Putamen (tissue), 1 donor: ENCODE results near the gene OSBPL9.
"Not testable (repeated sequence)": the region's sequence is repeated elsewhere in the genome, so short reads cannot be mapped to it uniquely, and the experiment has no call there.

Experiments
- DNase-seq: peaks from one replicate; pipeline ENCODE4 v3.0.0-alpha.2; 2016; ENCODE audit warnings: low spot score

Gene OSBPL9

GRCh38 chr1:51791888-51792287 lies 175.0 kb downstream of the OSBPL9 start:
- DNase-seq = no peak

DNA sequence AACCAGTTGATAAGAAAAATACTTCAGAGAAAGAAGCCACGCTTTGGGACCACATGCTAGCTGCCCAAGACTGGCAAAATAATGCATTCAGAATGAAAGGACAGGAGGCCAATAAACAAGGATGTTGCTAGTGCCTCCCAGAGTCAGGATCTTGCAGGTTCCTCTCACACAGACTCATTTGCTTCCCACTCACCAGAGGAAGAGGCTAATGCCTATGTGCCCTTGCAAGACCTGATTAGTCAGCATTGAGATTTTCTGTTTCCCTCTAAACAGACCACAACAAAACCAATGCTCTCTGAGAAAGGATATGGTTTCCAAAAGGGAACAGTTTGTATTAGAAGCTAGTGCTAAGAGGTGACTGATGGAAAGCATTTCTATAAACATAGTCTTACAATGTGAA lies 176.0 kb downstream of the OSBPL9 start:
- DNase-seq = peak; percentile 20

DNA sequence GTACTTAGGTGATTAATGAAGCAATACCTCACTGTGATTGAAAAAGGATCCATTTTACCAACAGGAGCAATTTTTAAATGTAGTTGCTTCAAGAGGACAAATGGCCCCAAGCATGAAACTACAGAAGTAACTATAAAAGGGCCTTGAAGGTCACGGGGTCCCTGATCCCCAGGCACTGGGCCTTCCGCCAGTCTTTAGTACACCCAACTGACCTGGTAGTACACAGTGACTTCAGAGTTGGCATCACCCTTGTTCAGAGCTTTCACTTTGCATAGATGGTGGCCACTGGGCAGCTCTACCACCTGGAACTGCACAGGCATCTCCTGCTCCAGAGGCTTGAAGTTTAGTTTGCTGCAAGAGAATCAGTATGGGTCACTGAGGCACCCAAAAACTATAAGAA lies 177.4 kb downstream of the OSBPL9 start:
- no peak for DNase-seq

DNA sequence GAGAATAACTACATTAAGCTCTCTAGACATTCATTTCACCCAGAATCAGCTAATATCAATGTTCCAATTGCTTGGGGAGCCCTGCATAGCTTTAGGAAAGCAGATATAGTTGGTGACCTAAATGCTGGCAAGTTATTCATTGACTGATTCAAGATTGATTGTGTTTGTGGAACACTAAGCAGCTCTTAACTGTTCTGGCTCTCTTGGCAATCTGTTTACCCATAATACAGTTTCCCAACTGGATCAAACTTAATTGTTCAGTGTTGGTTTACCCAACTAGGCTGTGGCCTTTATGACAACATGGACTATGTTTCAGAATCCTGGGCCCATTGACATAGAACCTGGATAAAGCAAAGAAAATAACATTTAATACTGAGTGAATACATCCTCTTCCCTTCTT lies 178.0 kb downstream of the OSBPL9 start:
- no peak for DNase-seq

- DNase-seq = no peak
Observed at GRCh38 chr1:51799372-51799771, 182.5 kb downstream of the OSBPL9 start.

DNA sequence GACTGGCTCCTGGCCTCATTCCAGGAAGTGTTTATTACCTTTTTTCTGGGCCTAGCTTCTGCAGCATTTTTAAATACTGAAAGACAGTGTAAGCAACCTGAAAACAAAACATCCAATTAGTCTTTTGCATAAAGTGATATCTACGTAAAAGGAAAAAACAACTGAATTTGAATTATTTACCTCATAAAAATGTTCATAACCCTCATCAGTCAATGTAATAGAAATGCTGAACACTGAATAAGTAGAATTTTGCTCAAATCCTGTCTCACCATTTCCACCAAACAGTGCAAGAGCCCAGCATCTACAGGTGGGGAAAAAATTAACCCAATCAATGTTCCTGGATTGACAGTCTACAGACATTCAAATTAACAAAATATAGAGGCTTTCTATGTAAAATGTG lies 197.6 kb downstream of the OSBPL9 start:
- DNase-seq = no peak

DNA sequence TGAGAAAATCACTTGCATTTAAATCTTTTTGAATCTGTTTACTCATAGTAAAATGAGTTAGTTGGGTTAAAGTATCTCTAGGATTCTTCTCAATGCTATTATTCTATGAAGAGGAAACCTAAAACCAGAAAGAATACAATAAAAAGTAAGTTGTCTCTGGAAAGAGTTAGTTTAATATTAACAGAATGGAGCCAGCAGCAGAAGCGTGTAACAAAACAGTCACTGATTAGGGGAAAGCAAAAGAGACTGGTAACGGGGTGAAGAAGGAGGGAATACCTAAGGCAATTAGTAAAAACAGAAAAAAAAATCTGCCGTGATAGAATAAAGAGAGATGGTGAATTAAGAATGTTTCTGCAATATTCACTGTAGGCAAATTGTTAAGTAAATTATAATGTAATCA lies 201.6 kb downstream of the OSBPL9 start:
- no peak for DNase-seq

DNA sequence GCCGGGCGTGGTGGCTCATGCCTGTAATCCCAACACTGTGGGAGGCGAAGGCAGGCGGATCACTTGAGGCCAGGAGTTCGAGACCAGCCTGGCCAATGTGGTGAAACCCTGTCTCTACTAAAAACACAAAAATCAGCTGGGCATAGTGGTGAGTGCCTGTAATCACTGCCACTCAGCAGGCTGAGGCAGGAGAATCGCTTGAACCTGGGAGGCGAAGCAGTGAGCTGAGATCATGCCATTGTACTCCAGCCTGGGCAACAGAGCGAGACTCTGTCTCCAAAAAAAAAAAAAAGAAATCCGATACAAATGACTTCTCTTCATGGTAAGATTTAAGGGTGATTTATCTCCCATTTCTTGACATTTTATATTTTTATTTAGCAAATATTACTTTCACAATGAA lies 202.1 kb downstream of the OSBPL9 start:
- DNase-seq = not testable (repeated sequence)

- no peak for DNase-seq
Observed at GRCh38 chr1:51819810-51820209, 202.9 kb downstream of the OSBPL9 start.

DNA sequence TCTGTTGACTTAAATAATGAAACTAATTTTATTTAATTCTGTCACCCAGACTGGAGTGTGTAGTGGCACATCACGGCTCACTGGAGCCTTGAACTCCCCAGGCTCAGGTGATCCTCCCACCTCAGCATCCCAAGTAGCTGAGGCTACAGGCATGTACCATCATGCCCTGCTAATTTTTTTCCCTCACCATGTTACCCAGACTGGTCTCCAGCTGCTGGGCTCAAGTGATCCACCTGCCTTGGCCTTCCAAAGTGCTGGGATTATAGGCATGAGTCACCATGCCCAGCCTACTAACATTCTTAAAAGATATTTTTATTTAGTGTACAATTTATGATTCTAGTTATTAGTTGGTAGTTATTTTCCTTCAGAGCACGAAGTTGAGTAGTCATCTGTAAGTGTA lies 212.2 kb downstream of the OSBPL9 start:
- DNase-seq = no peak

DNA sequence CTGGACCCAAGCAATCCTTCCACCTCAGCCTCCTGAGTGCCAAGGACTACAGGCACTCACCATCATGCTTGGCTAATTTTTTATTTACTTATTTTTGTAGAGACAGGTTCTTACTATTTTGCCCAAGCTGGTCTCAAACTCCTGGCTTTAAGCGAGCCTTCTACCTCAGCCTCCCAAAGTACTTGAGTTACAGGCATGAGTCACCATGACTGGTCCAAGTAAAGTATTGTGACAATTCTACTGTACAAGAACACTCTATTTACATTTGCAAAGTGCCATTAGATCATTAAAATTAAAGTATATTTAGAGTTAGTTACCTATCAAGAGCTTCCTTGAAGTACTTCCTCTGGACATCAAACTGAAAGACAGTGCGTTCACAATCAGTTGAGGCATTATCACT lies 216.8 kb downstream of the OSBPL9 start:
- no peak for DNase-seq

GRCh38 chr1:51837243-51837642 lies 220.4 kb downstream of the OSBPL9 start:
- DNase-seq = no peak
